ENCODE results near the gene TNP2. TPM values are rescaled to one million over a fixed set of nuclear protein-coding genes. Genes with fewer than 3 reads are reported as not detected.

The TNP2 gene
- total RNA-seq, 1 experiment from 2014 or later, result not detected

DNA sequence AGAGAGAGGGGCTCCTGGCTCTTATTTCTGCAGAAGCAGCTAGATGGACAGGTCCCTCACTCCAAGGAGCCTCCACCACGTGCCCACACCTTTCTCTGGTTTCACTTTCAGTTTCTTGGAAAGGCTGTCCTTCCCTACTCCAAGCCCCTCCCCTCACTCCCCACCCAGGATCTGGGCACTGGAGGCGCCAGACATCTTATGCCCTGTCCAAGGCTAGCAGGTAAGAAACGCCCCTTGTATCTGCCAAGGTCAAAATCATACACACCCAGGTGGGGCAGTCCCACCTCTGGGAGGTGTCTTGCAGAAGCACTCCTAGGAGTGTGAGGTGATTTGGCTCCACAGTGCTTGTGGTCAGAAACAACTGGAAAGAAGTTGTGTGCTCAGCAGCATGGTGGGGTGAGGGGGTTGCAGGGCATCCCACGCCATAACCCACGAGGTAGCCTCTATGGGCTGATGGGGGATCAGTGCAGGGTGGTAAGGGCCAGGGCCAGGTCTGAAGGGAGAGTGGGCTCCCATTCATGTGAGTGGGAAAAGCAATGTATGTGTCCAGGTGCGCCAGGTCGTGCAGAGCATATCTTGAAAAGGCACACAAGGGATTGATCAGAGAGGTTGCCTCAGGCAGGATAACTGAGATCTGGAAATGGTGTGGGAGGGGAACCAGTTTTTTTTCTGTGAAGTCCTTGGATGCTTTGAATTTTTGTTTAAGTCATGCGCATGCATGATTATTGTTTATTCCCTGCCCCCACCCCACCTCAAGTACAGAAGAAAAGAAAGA, 43.8 kb upstream of the TNP2 start (continued):
- no peak for TF ChIP-seq SRF (IDR thresholded peaks at IDR 0.05; ENCODE audit: low read depth)
- TF ChIP-seq SIN3A (IDR thresholded peaks at IDR 0.05; ENCODE audit: low read depth), result no peak
- TF ChIP-seq EZH2 (IDR thresholded peaks at IDR 0.05), result no peak

DNA sequence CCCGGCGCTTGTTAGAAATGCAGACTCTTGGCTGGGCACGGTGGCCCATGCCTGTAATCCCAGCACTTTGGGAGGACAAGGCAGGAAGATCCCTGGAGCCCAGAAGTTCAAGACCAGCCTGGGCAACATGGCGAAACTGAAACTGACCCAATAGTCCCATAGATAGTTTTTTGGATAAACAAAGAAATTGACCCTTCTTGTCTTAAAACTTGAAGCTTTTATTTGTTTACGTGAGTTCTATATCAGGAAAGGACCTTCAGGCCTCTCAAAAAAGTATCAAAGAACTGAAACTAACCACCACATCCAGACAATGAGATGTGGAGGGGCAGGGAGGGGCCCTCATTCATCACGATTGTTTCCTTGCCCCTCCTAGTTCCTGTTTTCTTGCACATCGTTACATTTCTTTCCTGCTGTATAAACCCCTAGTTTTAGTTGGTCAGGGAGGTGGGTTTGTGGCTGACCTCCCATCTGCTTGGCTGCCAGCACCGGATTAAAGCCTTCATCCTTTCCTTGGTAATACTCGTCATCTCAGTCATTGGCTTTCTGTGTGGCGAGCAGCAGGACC, 42.0 kb upstream of the TNP2 start:
- Histone ChIP-seq H3K4me1 (ENCODE audit: control insufficient read depth in 1 of 2, insufficient read depth in 2 of 2, low read length in 2 of 2) (peaks cover 36 to 42% of the 10 kb centered on the region in 2 experiments), H3K36me3 (ENCODE audit: control insufficient read depth in 1 of 2, insufficient read depth in 2 of 2, low read length in 2 of 2) (no peaks in the 10 kb centered on the region), H4K20me1 (ENCODE audit: insufficient read depth) (no peaks in the 10 kb centered on the region), H3K4me2 (ENCODE audit: low read length) (no peak overlapping the region), H3K9me2 (ENCODE audit: insufficient read depth) (no peaks in the 10 kb centered on the region), H3K27ac (ENCODE audit: low read depth, low read length) (no peak overlapping the region), H3K27me3 (ENCODE audit: insufficient read depth, low read length) (no peaks in the 10 kb centered on the region), H2AFZ (ENCODE audit: low read depth, low read length, poor library complexity, severe bottlenecking) (no peak overlapping the region), H3K4me3 (replicated peaks in 1 of 2; ENCODE audit: low read depth in 1 of 2, low read length in 2 of 2) (no peak overlapping the region), H3K9ac (ENCODE audit: low read length) (no peak overlapping the region), H3K79me2 (ENCODE audit: insufficient read depth, low read length) (no peaks in the 10 kb centered on the region), H3K9me3 (ENCODE audit: control insufficient read depth in 1 of 2, insufficient read depth in 1 of 2, low read depth in 1 of 2, low read length in 2 of 2) (no peaks in the 10 kb centered on the region)
- ChIA-PET RAD21 (ENCODE audit: low non-redundant PET in 1 of 2, low total read pairs in 2 of 2, uncharacterized antibody in 2 of 2, unreplicated experiment in 2 of 2) (no interaction called here), POLR2A (interaction anchor here (1.4 kb wide), 1 partner anchor 109 kb away, joined by 3 read pairs; no protein-coding TSS in a partner anchor), CTCF (interaction anchor here (1.4 kb wide), 1 partner anchor 55 kb away, joined by 3 read pairs; the partner anchor contains the start of gene SOCS1)
- no TSS peak for BruUV-seq (replicated peaks)
- TF ChIP-seq ELF1 (IDR thresholded peaks at IDR 0.05; ENCODE audit: borderline replicate concordance, low read depth) (no peak), EZH2phosphoT487 (IDR thresholded peaks at IDR 0.05; ENCODE audit: borderline replicate concordance) (no peak), CBX3 (IDR thresholded peaks at IDR 0.05; ENCODE audit: low read depth) (no peak), SRF (IDR thresholded peaks at IDR 0.05; ENCODE audit: low read depth) (no peak), RAD21 (IDR thresholded peaks at IDR 0.05; ENCODE audit: low read depth) (no peak), EGR1 (IDR thresholded peaks at IDR 0.05; ENCODE audit: low read depth) (no peak), POLR2AphosphoS5 (IDR thresholded peaks at IDR 0.05; ENCODE audit: low read depth, low read length) (no peak), FOSL1 (IDR thresholded peaks at IDR 0.05; ENCODE audit: low read depth) (no peak)
- TF ChIP-seq, protein P1, sequence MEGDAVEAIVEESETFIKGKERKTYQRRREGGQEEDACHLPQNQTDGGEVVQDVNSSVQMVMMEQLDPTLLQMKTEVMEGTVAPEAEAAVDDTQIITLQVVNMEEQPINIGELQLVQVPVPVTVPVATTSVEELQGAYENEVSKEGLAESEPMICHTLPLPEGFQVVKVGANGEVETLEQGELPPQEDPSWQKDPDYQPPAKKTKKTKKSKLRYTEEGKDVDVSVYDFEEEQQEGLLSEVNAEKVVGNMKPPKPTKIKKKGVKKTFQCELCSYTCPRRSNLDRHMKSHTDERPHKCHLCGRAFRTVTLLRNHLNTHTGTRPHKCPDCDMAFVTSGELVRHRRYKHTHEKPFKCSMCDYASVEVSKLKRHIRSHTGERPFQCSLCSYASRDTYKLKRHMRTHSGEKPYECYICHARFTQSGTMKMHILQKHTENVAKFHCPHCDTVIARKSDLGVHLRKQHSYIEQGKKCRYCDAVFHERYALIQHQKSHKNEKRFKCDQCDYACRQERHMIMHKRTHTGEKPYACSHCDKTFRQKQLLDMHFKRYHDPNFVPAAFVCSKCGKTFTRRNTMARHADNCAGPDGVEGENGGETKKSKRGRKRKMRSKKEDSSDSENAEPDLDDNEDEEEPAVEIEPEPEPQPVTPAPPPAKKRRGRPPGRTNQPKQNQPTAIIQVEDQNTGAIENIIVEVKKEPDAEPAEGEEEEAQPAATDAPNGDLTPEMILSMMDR (IDR thresholded peaks at IDR 0.05 in 2 of 3, conservative IDR thresholded peaks at IDR 0.05 in 1 of 3; ENCODE audit: borderline replicate concordance in 1 of 3, insufficient read depth in 1 of 3, low read depth in 2 of 3, low read length in 2 of 3), result no peak
- TF ChIP-seq, protein P2, sequence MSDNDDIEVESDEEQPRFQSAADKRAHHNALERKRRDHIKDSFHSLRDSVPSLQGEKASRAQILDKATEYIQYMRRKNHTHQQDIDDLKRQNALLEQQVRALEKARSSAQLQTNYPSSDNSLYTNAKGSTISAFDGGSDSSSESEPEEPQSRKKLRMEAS (IDR thresholded peaks at IDR 0.05), result no peak
- ATAC-seq (no peak), DNase-seq (ENCODE audit: low read depth, low spot score) (no peak)
- intact Hi-C loops (cut with micrococcal nuclease), result no loop called here
